IMR-90 (cell line): ENCODE data around the gene PPP6C. TPM values are rescaled to one million over a fixed set of nuclear protein-coding genes. Genes with fewer than 3 reads are reported as not detected.

Experiments used
- ATAC-seq: fragments of 200-7000 bp; cut with Tn5 transposase; 2 replicates; pipeline ENCODE4 v1.9.1; 2020; ENCODE audit warnings: low read depth, mild to moderate bottlenecking, moderate library complexity
- BruUV-seq: library from RNA; stranded (reverse); fragments of 400-500 nt; replicated peaks from 2 replicates; lab custom pipeline; 2021; lab: Mats Ljungman, UMichigan
- CTCF ChIA-PET: fragments of 300-600 bp; formaldehyde crosslinking; extraction: SDS; loops from one replicate; lab custom pipeline; 2021; ENCODE audit warnings: antibody characterized with exemption; lab: Yijun Ruan, JAX
- POLR2A ChIA-PET: fragments of 300-600 bp; sonication (Branson Sonifier 250); formaldehyde crosslinking; loops from one replicate; lab custom pipeline; 2022; ENCODE audit warnings: antibody characterized with exemption; ENCODE audit not compliant: unreplicated experiment; lab: Charles Lee
- DNase-seq: peaks from one replicate; pipeline ENCODE4 v3.0.0; 2013
- H2AFZ ChIP-seq: replicated peaks from 2 replicates; pipeline ENCODE3; 2013; ENCODE audit warnings: low read length, mild to moderate bottlenecking; ENCODE audit not compliant: poor library complexity
- H2AK5ac ChIP-seq: 2 replicates; pipeline ENCODE4 v1.6.1; 2013; ENCODE audit warnings: low read depth, low read length, inconsistent platforms
- H2AK9ac ChIP-seq: replicated peaks from 2 replicates; pipeline ENCODE3; 2013; ENCODE audit warnings: mild to moderate bottlenecking, low read depth, low read length, moderate library complexity; ENCODE audit not compliant: poor library complexity
- H2BK120ac ChIP-seq: 2 replicates; pipeline ENCODE4 v1.6.1; 2013; ENCODE audit warnings: low read depth, low read length, inconsistent platforms
- H2BK15ac ChIP-seq: 3 replicates; pipeline ENCODE4 v1.6.1; 2013; ENCODE audit warnings: low read depth, low read length, inconsistent platforms
- H2BK20ac ChIP-seq: 2 replicates; pipeline ENCODE4 v1.6.1; 2013; ENCODE audit warnings: low read depth, mild to moderate bottlenecking, inconsistent platforms, low read length, moderate library complexity
- H2BK5ac ChIP-seq: 2 replicates; pipeline ENCODE4 v1.6.1; 2013; ENCODE audit warnings: mild to moderate bottlenecking, low read depth, low read length, inconsistent platforms; ENCODE audit not compliant: poor library complexity, severe bottlenecking
- H3K14ac ChIP-seq: replicated peaks from 2 replicates; pipeline ENCODE4 v1.6.1; 2013; ENCODE audit warnings: low read depth, low read length, inconsistent platforms
- H3K18ac ChIP-seq: 2 replicates; pipeline ENCODE4 v1.6.1; 2013; ENCODE audit warnings: low read depth, low read length, control low read depth
- H3K23ac ChIP-seq: 2 replicates; pipeline ENCODE4 v1.6.1; 2013; ENCODE audit warnings: low read depth, low read length, inconsistent platforms
- H3K27ac ChIP-seq: 2 replicates; pipeline ENCODE4 v1.5.1; 2013; ENCODE audit warnings: mild to moderate bottlenecking, control low read depth, low read length; ENCODE audit not compliant: insufficient read depth
- H3K27me3 ChIP-seq: 2 replicates; pipeline ENCODE4 v1.6.1; 2013; ENCODE audit warnings: low read length; ENCODE audit not compliant: control insufficient read depth, insufficient read depth
- H3K36me3 ChIP-seq: 2 replicates; pipeline ENCODE4 v1.6.1; 2013; ENCODE audit warnings: low read length, mixed read lengths; ENCODE audit not compliant: control insufficient read depth, insufficient read depth
- H3K4ac ChIP-seq: 2 replicates; pipeline ENCODE4 v1.6.1; 2013; ENCODE audit warnings: low read depth, low read length, inconsistent platforms
- H3K4me1 ChIP-seq: 2 replicates; pipeline ENCODE4 v1.6.1; 2013; ENCODE audit warnings: low read length, mixed read lengths; ENCODE audit not compliant: control insufficient read depth, insufficient read depth
- H3K4me2 ChIP-seq: 2 replicates; pipeline ENCODE4 v1.6.1; 2013; ENCODE audit warnings: low read depth, mild to moderate bottlenecking, control low read depth, low read length, moderate library complexity
- H3K4me3 ChIP-seq: 2 replicates; pipeline ENCODE4 v1.5.1; 2013; ENCODE audit warnings: low read depth, mild to moderate bottlenecking, control low read depth, low read length, moderate library complexity; ENCODE audit not compliant: insufficient read depth
- H3K56ac ChIP-seq: 2 replicates; pipeline ENCODE4 v1.6.1; 2013; ENCODE audit warnings: low read length, inconsistent platforms; ENCODE audit not compliant: insufficient read depth; ENCODE audit errors: extremely low read depth
- H3K79me1 ChIP-seq, 2 experiments: 2 replicates each; pipeline ENCODE4 v1.6.1; 2013; ENCODE audit warnings: low read length in 2 of 2, inconsistent platforms in 1 of 2, low read depth in 1 of 2
- H3K9ac ChIP-seq: 2 replicates; pipeline ENCODE4 v1.6.1; 2013; ENCODE audit warnings: low read depth, low read length, control low read depth
- H3K9me1 ChIP-seq: 2 replicates; pipeline ENCODE4 v1.6.1; 2013; ENCODE audit warnings: low read length, inconsistent platforms; ENCODE audit not compliant: insufficient read depth
- H3K9me3 ChIP-seq: 2 replicates; pipeline ENCODE4 v1.6.1; 2013; ENCODE audit warnings: low read length; ENCODE audit not compliant: control insufficient read depth, insufficient read depth
- H4K20me1 ChIP-seq: 2 replicates; pipeline ENCODE4 v1.6.1; 2013; ENCODE audit warnings: low read length, inconsistent platforms; ENCODE audit not compliant: insufficient read depth
- H4K5ac ChIP-seq: 2 replicates; pipeline ENCODE4 v1.6.1; 2013; ENCODE audit warnings: mild to moderate bottlenecking, low read depth, low read length, control low read depth
- H4K8ac ChIP-seq, 2 experiments: 2 replicates each; pipeline ENCODE4 v1.6.1; 2013; ENCODE audit warnings: low read depth in 2 of 2, low read length in 2 of 2, control low read depth in 1 of 2, inconsistent platforms in 1 of 2
- H4K91ac ChIP-seq: 2 replicates; pipeline ENCODE4 v1.6.1; 2013; ENCODE audit warnings: low read depth, low read length, inconsistent platforms; ENCODE audit not compliant: insufficient read depth
- BHLHE40 ChIP-seq: fragments of 150-350 bp; IDR thresholded peaks from 2 replicates; pipeline ENCODE4 v1.6.1; 2016; ENCODE audit warnings: mild to moderate bottlenecking, low read depth, low read length
- CEBPB ChIP-seq: IDR thresholded peaks from 2 replicates; pipeline ENCODE4 v1.6.1; 2012; ENCODE audit warnings: low read depth, low read length, improper control_type of control experiment
- CHD1 ChIP-seq: IDR thresholded peaks from 2 replicates; pipeline ENCODE4 v1.6.1; 2012; ENCODE audit warnings: low read depth, low read length, improper control_type of control experiment
- CTCF ChIP-seq: conservative IDR thresholded peaks from 2 replicates; pipeline ENCODE4 v1.5.1; 2012; ENCODE audit warnings: mild to moderate bottlenecking, low read depth, low read length, improper control_type of control experiment
- ELK1 ChIP-seq: fragments of 150-350 bp; IDR thresholded peaks from 2 replicates; pipeline ENCODE4 v1.6.1; 2016; ENCODE audit warnings: low read depth, mild to moderate bottlenecking, low read length, moderate library complexity, borderline replicate concordance
- FOS ChIP-seq: fragments of 150-350 bp; IDR thresholded peaks from 2 replicates; pipeline ENCODE4 v1.6.1; 2016; ENCODE audit warnings: low read depth, low read length
- MAFK ChIP-seq: IDR thresholded peaks from 2 replicates; pipeline ENCODE4 v1.6.1; 2012; ENCODE audit warnings: low read depth, low read length, improper control_type of control experiment
- MAZ ChIP-seq: IDR thresholded peaks from 2 replicates; pipeline ENCODE4 v1.6.1; 2012; ENCODE audit warnings: low read depth, mild to moderate bottlenecking, low read length, improper control_type of control experiment, moderate library complexity, borderline replicate concordance
- MXI1 ChIP-seq: IDR thresholded peaks from 2 replicates; pipeline ENCODE4 v1.6.1; 2012; ENCODE audit warnings: low read depth, mild to moderate bottlenecking, low read length, moderate library complexity, borderline replicate concordance
- NFE2L2 ChIP-seq: fragments of 150-350 bp; IDR thresholded peaks from 2 replicates; pipeline ENCODE4 v1.6.1; 2016; ENCODE audit warnings: low read depth, mild to moderate bottlenecking, low read length
- POLR2A ChIP-seq: IDR thresholded peaks from 2 replicates; pipeline ENCODE4 v1.6.1; 2012; ENCODE audit warnings: mild to moderate bottlenecking, low read depth, low read length
- RAD21 ChIP-seq: IDR thresholded peaks from 2 replicates; pipeline ENCODE4 v1.6.1; 2012; ENCODE audit warnings: low read length, improper control_type of control experiment
- RCOR1 ChIP-seq: IDR thresholded peaks from 2 replicates; pipeline ENCODE4 v1.6.1; 2012; ENCODE audit warnings: mild to moderate bottlenecking, low read length, improper control_type of control experiment; ENCODE audit not compliant: insufficient replicate concordance
- RFX5 ChIP-seq: IDR thresholded peaks from 2 replicates; pipeline ENCODE4 v1.8.0; 2012; ENCODE audit warnings: low read depth, mild to moderate bottlenecking, low read length, moderate library complexity
- SMC3 ChIP-seq: fragments of 150-350 bp; IDR thresholded peaks from 2 replicates; pipeline ENCODE4 v1.6.1; 2016; ENCODE audit warnings: low read depth, mild to moderate bottlenecking, antibody characterized with exemption, low read length, moderate library complexity
- USF2 ChIP-seq: fragments of 150-350 bp; IDR thresholded peaks from 2 replicates; pipeline ENCODE4 v1.6.1; 2017; ENCODE audit warnings: mild to moderate bottlenecking, antibody characterized with exemption, low read length, low read depth
- WGBS, 2 experiments: methylation state at CpG; one replicate each; pipeline versions ENCODE4 v1.1.5 to v1.1.7; 2013; ENCODE audit warnings: missing lambda C conversion rate in 2 of 2; ENCODE audit not compliant: insufficient read length in 1 of 2; ENCODE audit errors: extremely low coverage in 2 of 2; 5-methylcytosine and 5-hydroxymethylcytosine counted together
- dilution Hi-C: fragments of 300-500 bp; cut with HindIII; formaldehyde crosslinking; loops from one replicate; pipeline ENCODE4 v1.14.3; 2018; ENCODE audit warnings: low sequenced_read_pairs; ENCODE audit not compliant: unreplicated experiment
- in situ Hi-C: fragments of 300-500 bp; cut with MboI; formaldehyde crosslinking; loops from 3 replicates; pipeline ENCODE4 v1.14.3; 2019; ENCODE audit warnings: low sequenced_read_pairs, inconsistent platforms, mixed read lengths
- intact Hi-C: fragments of 100-400 bp; cut with micrococcal nuclease; formaldehyde crosslinking; loops from 2 replicates; pipeline ENCODE4 v1.10.0; 2022
- polyA plus RNA-seq, 3 experiments: library from polyadenylated mRNA; depleted of rRNA; stranded (reverse); fragments of >200 nt; gene quantifications; 2 replicates each; pipeline ENCODE4 v1.2.3, GENCODE V29; 2012; ENCODE audit warnings: low replicate concordance in 1 of 3
- total RNA-seq: library from RNA; depleted of rRNA; stranded (reverse); fragments of >200 nt; gene quantifications from 2 replicates; pipeline ENCODE4 v1.2.3, GENCODE V29; 2012

Gene PPP6C
- total and polyA plus RNA-seq, 2 of the 4 experiments (the other 2 are of a cell fraction) = 14.5 to 15.4 TPM

GRCh38 chr9:125153712-125154367 lies 35.8 kb downstream of the PPP6C start:
- Histone ChIP-seq H2AK9ac (no peak overlapping the region), H2AK5ac (no peak overlapping the region), H3K4me2 (no peak overlapping the region), H3K27me3 (no peaks in the 10 kb centered on the region), H3K9ac (no peak overlapping the region), H3K56ac (no peak overlapping the region), H3K4me3 (no peak overlapping the region), H3K18ac (no peak overlapping the region), H4K20me1 (no peaks in the 10 kb centered on the region), H2AFZ (no peak overlapping the region), H3K4ac (no peak overlapping the region), H4K91ac (no peak overlapping the region), H2BK120ac (no peak overlapping the region), H3K36me3 (peaks cover 35% of the 10 kb centered on the region), H3K9me3 (no peaks in the 10 kb centered on the region), H4K5ac (no peak overlapping the region), H3K23ac (no peak overlapping the region), H3K9me1 (no peaks in the 10 kb centered on the region; the same call in 1 of the 2 replicates), H2BK15ac (no peak overlapping the region), H3K27ac (no peak overlapping the region), H2BK5ac (no peak overlapping the region), H3K14ac (no peak overlapping the region), H4K8ac (no peak overlapping the region), H3K79me1 (peaks cover 15 to 40% of the 10 kb centered on the region in 2 experiments), H3K4me1 (no peaks in the 10 kb centered on the region), H2BK20ac (no peak overlapping the region)
- ATAC-seq (no peak), DNase-seq (no peak)
- in situ Hi-C loops (no loop called here), dilution Hi-C loops (no loop called here), intact Hi-C loops (no loop called here)
- no TSS peak for BruUV-seq
- WGBS, 2 experiments = no CpG with 5 or more reads among the region's 4 CpGs
- ChIA-PET POLR2A (no interaction called here), CTCF (no interaction called here)
- TF ChIP-seq SMC3 (no peak), RCOR1 (no peak), MXI1 (no peak), ELK1 (no peak), FOS (no peak), MAFK (no peak), USF2 (no peak), MAZ (no peak), RAD21 (no peak), CHD1 (no peak), BHLHE40 (no peak), POLR2A (no peak), RFX5 (no peak), CTCF (no peak), NFE2L2 (no peak), CEBPB (no peak)
